Measurements from ENCODE around the gene SHISA8. TPM values are rescaled to one million over a fixed set of nuclear protein-coding genes. Genes with fewer than 3 reads are reported as not detected.

Gene SHISA8
- total and polyA plus RNA-seq, 10 of the 15 experiments (the other 5 are each of a cell fraction or from before 2014, with no cell fraction given), result 0.06 to 10.1 (median 0.25) TPM

DNA sequence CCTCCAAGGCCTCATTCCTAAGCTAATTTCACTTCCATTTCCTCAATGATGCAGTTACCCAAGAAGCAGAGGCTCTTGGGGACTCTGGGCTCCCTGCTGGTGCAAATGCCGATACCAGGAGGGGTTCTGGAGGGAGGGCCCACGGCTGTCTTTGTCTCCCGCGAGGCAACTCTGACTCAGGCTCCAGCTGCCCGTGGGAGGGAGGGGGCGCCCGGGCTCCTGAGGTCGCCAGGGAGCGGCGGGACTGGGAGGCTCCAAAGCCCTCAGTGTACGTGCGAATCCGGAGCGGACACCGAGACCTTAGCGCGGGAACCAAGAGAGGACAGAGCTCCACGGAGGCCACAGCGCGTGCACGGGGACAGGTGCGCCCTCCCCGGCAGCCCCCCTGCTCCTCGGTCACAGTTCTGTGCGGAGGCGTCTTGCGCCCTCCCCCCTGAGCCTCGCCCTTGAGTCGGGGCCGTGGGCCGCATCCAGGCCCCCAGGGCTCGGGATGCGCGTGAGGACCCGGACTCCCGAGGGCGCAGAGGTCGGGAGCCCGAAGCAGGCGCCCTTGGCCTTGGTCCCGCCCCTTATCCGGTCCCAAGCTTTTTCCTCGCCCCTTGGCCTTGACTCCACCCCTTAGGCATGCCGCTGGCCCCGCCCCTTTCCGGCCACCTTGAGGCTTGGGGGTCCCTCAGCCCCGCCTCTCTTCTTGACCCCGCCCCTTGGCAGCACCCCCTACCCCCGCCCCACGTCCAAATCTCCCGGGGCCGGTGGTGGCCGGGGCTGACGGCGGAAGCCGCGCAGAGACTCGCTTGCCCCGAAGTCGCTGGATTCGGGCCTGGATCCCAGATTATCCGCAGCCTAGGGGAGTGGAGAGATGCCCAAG, 4.7 kb upstream of the SHISA8 start (continued):
- TF ChIP-seq, protein P1, sequence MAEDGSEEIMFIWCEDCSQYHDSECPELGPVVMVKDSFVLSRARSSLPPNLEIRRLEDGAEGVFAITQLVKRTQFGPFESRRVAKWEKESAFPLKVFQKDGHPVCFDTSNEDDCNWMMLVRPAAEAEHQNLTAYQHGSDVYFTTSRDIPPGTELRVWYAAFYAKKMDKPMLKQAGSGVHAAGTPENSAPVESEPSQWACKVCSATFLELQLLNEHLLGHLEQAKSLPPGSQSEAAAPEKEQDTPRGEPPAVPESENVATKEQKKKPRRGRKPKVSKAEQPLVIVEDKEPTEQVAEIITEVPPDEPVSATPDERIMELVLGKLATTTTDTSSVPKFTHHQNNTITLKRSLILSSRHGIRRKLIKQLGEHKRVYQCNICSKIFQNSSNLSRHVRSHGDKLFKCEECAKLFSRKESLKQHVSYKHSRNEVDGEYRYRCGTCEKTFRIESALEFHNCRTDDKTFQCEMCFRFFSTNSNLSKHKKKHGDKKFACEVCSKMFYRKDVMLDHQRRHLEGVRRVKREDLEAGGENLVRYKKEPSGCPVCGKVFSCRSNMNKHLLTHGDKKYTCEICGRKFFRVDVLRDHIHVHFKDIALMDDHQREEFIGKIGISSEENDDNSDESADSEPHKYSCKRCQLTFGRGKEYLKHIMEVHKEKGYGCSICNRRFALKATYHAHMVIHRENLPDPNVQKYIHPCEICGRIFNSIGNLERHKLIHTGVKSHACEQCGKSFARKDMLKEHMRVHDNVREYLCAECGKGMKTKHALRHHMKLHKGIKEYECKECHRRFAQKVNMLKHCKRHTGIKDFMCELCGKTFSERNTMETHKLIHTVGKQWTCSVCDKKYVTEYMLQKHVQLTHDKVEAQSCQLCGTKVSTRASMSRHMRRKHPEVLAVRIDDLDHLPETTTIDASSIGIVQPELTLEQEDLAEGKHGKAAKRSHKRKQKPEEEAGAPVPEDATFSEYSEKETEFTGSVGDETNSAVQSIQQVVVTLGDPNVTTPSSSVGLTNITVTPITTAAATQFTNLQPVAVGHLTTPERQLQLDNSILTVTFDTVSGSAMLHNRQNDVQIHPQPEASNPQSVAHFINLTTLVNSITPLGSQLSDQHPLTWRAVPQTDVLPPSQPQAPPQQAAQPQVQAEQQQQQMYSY (CRISPR knock-in tag; IDR thresholded peaks at IDR 0.05), result 0 out of 2 replicates have a peak, but pooled peaks have one; percentile 42
- TF ChIP-seq, protein P2, sequence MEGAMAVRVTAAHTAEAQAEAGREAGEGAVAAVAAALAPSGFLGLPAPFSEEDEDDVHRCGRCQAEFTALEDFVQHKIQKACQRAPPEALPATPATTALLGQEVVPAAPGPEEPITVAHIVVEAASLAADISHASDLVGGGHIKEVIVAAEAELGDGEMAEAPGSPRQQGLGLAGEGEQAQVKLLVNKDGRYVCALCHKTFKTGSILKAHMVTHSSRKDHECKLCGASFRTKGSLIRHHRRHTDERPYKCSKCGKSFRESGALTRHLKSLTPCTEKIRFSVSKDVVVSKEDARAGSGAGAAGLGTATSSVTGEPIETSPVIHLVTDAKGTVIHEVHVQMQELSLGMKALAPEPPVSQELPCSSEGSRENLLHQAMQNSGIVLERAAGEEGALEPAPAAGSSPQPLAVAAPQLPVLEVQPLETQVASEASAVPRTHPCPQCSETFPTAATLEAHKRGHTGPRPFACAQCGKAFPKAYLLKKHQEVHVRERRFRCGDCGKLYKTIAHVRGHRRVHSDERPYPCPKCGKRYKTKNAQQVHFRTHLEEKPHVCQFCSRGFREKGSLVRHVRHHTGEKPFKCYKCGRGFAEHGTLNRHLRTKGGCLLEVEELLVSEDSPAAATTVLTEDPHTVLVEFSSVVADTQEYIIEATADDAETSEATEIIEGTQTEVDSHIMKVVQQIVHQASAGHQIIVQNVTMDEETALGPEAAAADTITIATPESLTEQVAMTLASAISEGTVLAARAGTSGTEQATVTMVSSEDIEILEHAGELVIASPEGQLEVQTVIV (IDR thresholded peaks at IDR 0.05; ENCODE audit: borderline replicate concordance, partially characterized antibody), result no peak
- TF ChIP-seq SMARCA5 (IDR thresholded peaks at IDR 0.05) (no peak), IRF4 (IDR thresholded peaks at IDR 0.05; ENCODE audit: low read depth, low read length) (no peak; the same call in 1 of the 2 replicates), TCF7 (IDR thresholded peaks at IDR 0.05; ENCODE audit: borderline replicate concordance) (no peak), HCFC1 (IDR thresholded peaks at IDR 0.05; ENCODE audit: low read length) (no peak), NR2F1 (conservative IDR thresholded peaks at IDR 0.05) (peak; percentile 87), TCF12 (IDR thresholded peaks at IDR 0.05; ENCODE audit: low read depth, low read length) (0 out of 2 replicates have a peak, but pooled peaks have one; percentile 46), BRCA1 (IDR thresholded peaks at IDR 0.05; ENCODE audit: low read depth, low read length) (no peak), NR2C1 (IDR thresholded peaks at IDR 0.05) (no peak), ZBED1 (IDR thresholded peaks at IDR 0.05; ENCODE audit: borderline replicate concordance) (no peak), SIX5 (IDR thresholded peaks at IDR 0.05; ENCODE audit: low read depth, low read length, severe bottlenecking) (no peak), FOXM1 (IDR thresholded peaks at IDR 0.05; ENCODE audit: low read depth, low read length) (no peak), WRNIP1 (IDR thresholded peaks at IDR 0.05; ENCODE audit: borderline replicate concordance, low read depth, low read length) (no peak), NBN (IDR thresholded peaks at IDR 0.05) (0 out of 2 replicates have a peak, but pooled peaks have one; percentile 53), EZH2 (IDR thresholded peaks at IDR 0.05; ENCODE audit: borderline replicate concordance, control insufficient read depth, low read depth, low read length) (no peak), YBX1 (IDR thresholded peaks at IDR 0.05) (no peak), NFYA (IDR thresholded peaks at IDR 0.05; ENCODE audit: borderline replicate concordance, low read depth, low read length) (no peak), MTA2 (IDR thresholded peaks at IDR 0.05; ENCODE audit: low read depth) (peak; percentile 39; the same call in 1 of the 2 replicates), CBFB (IDR thresholded peaks at IDR 0.05; ENCODE audit: low read depth) (peak; percentile 7)
- TF ChIP-seq, protein P3, sequence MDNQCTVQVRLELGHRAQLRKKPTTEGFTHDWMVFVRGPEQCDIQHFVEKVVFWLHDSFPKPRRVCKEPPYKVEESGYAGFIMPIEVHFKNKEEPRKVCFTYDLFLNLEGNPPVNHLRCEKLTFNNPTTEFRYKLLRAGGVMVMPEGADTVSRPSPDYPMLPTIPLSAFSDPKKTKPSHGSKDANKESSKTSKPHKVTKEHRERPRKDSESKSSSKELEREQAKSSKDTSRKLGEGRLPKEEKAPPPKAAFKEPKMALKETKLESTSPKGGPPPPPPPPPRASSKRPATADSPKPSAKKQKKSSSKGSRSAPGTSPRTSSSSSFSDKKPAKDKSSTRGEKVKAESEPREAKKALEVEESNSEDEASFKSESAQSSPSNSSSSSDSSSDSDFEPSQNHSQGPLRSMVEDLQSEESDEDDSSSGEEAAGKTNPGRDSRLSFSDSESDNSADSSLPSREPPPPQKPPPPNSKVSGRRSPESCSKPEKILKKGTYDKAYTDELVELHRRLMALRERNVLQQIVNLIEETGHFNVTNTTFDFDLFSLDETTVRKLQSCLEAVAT (IDR thresholded peaks at IDR 0.05), result no peak; the same call in 1 of the 2 replicates
